Transverse colon (tissue), 4 donors: ENCODE results near the gene ZBED1. TPM values are rescaled to one million over a fixed set of nuclear protein-coding genes. Genes with fewer than 3 reads are reported as not detected.

Source experiments
- DNase-seq: peaks from one replicate; pipeline ENCODE4 v3.0.0-alpha.2; 2019
- H3K27ac ChIP-seq, 4 donors: fragments of 200-600 bp; sonication (generic); 2 replicates each; pipeline ENCODE4 v1.5.1; 2016 to 2018; ENCODE audit warnings: inconsistent platforms in 4 of 4
- H3K27me3 ChIP-seq: fragments of 200-600 bp; sonication (generic); 2 replicates; pipeline ENCODE4 v1.5.1; 2017; ENCODE audit warnings: inconsistent platforms
- H3K36me3 ChIP-seq, 4 donors: fragments of 200-600 bp; sonication (generic); 2 replicates each; pipeline ENCODE4 v1.5.1; 2017 to 2019; ENCODE audit warnings: inconsistent platforms in 4 of 4
- H3K4me1 ChIP-seq, 4 donors: fragments of 200-600 bp; sonication (generic); 2 replicates each; pipeline ENCODE4 v1.5.1; 2017 to 2020; ENCODE audit warnings: inconsistent platforms in 4 of 4
- H3K4me3 ChIP-seq, 4 donors: fragments of 200-600 bp; sonication (generic); 1 replicate in 1 of 4; 2 replicates in 3 of 4; pipeline versions ENCODE4 v1.5.1 to v1.6.1; 2017 to 2019; ENCODE audit warnings: inconsistent platforms in 4 of 4
- H3K9me3 ChIP-seq, 2 donors: fragments of 200-600 bp; sonication (generic); 2 replicates each; pipeline ENCODE4 v1.5.1; 2017 to 2019; ENCODE audit warnings: inconsistent platforms in 2 of 2
- CTCF ChIP-seq, 5 experiments: fragments of 200-600 bp in 3 of 5; fragments of 450-650 bp in 2 of 5; sonication (generic) in 3 of 5; IDR thresholded peaks; 1 replicate in 2 of 5; 2 replicates in 3 of 5; pipeline ENCODE4 v1.5.1; 2016 to 2017; ENCODE audit warnings: antibody characterized with exemption in 5 of 5, inconsistent platforms in 3 of 5, mild to moderate bottlenecking in 2 of 5, moderate library complexity in 1 of 5
- EP300 ChIP-seq: sonication (generic); formaldehyde crosslinking; IDR thresholded peaks from one replicate; pipeline ENCODE4 v1.6.1; 2017; ENCODE audit warnings: antibody characterized with exemption, low read depth
- POLR2A ChIP-seq: fragments of 450-650 bp; IDR thresholded peaks from one replicate; pipeline ENCODE4 v1.6.1; 2016; ENCODE audit warnings: antibody characterized with exemption, mild to moderate bottlenecking, moderate library complexity
- POLR2AphosphoS5 ChIP-seq, 3 donors: sonication (generic); formaldehyde crosslinking; IDR thresholded peaks; one replicate each; pipeline ENCODE4 v1.6.1; 2016; ENCODE audit warnings: antibody characterized with exemption in 3 of 3
- WGBS, 2 donors: methylation state at CpG; one replicate each; pipeline ENCODE4 v1.1.5; 2018; ENCODE audit warnings: low coverage in 1 of 2; 5-methylcytosine and 5-hydroxymethylcytosine counted together
- in situ Hi-C, 4 donors: fragments of 200-750 bp; cut with MboI; loops; one replicate each; pipeline versions ENCODE4 v1.15.0 to v1.15.1; 2017; ENCODE audit warnings: low sequenced_read_pairs in 3 of 4, low pct_ligation_motif_present in 1 of 4, low pct_unique_long_range_greater_than_20kb in 1 of 4
- intact Hi-C: fragments of 100-400 bp; cut with DNase I; formaldehyde crosslinking; loops from one replicate; pipeline ENCODE4 v1.15.1; 2023; ENCODE audit warnings: low total_unique reads
- total RNA-seq, 4 donors: library from RNA; depleted of rRNA; stranded (reverse); fragments of >200 nt; gene quantifications; one replicate each; pipeline ENCODE4 v1.1.0, GENCODE V29; 2016

ZBED1 gene
- total RNA-seq, 4 donors from 2014 or later, result 44.0 to 94.3 (median 67.1) TPM

DNA sequence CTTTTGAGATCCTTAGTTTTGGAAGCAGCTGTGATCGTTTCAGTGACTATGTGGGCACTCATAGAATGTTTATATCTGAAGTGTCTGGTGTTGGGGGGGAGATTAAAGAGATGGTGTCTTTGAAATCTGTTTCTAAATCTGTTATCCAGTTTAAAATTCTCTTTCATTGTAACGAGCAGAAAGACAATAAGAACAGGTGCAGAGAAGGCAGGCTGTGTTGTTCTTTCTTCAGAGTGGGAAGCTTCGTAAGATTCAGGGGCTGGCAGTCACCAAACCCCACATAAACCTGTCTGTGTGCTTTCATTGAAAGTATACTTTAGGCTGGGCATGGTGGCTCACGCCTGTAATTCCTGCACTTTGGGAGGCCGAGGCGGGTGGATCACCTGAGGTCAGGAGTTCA is 16.3 kb upstream of the ZBED1 start:
- H3K27ac ChIP-seq, result no peak overlapping the region

GRCh38 chrX:2516623-2517022 is 15.8 kb upstream of the ZBED1 start:
- Histone ChIP-seq H3K27ac (no peak overlapping the region), H3K4me1 (no peaks in the 10 kb centered on the region), H3K9me3 (no peaks in the 10 kb centered on the region), H3K27me3 (no peaks in the 10 kb centered on the region), H3K36me3 (no peaks in the 10 kb centered on the region), H3K4me3 (no peak overlapping the region)
- TF ChIP-seq CTCF (IDR thresholded peaks at IDR 0.05) (no peak), EP300 (no peak), POLR2AphosphoS5 (IDR thresholded peaks at IDR 0.05) (no peak), POLR2A (no peak)
- in situ Hi-C loops (no loop called here), intact Hi-C loops (no loop called here)
- no peak for DNase-seq
- WGBS, 2 donors, result 74 to 88% methylated on average over 2 to 5 of the region's 5 CpGs

More for the DNA sequence above, 16.3 kb upstream of the ZBED1 start:
- no peaks in the 10 kb centered on the region for H3K9me3 ChIP-seq
- in situ Hi-C loops (no loop called here), intact Hi-C loops (no loop called here)
- H3K4me3 ChIP-seq, result no peak overlapping the region
- H3K4me1 ChIP-seq, result no peaks in the 10 kb centered on the region
- DNase-seq, result no peak
- no peaks in the 10 kb centered on the region for H3K27me3 ChIP-seq
- WGBS, 2 donors, result 61 to 62% methylated on average over 2 to 6 of the region's 6 CpGs
- TF ChIP-seq EP300 (no peak), POLR2A (no peak), CTCF (IDR thresholded peaks at IDR 0.05) (no peak), POLR2AphosphoS5 (IDR thresholded peaks at IDR 0.05) (no peak)
- H3K36me3 ChIP-seq, result no peaks in the 10 kb centered on the region

- H3K27me3 ChIP-seq, result no peaks in the 10 kb centered on the region
- no peaks in the 10 kb centered on the region for H3K9me3 ChIP-seq
- intact Hi-C loops, result no loop called here
- no peaks in the 10 kb centered on the region for H3K4me1 ChIP-seq
- in situ Hi-C loops, result no loop called here
- H3K27ac ChIP-seq, result no peak overlapping the region
- no peaks in the 10 kb centered on the region for H3K36me3 ChIP-seq
- DNase-seq, result no peak
- WGBS, 2 donors, result 56% methylated on average over 5 of the region's 5 CpGs; no CpG with 5 or more reads in 1 of the 2 donors
- TF ChIP-seq CTCF (IDR thresholded peaks at IDR 0.05), result no peak
- no peak for TF ChIP-seq POLR2AphosphoS5 (IDR thresholded peaks at IDR 0.05)
- no peak for TF ChIP-seq EP300
- TF ChIP-seq POLR2A, result no peak
- no peak overlapping the region for H3K4me3 ChIP-seq
Observed at GRCh38 chrX:2514131-2514530, 13.4 kb upstream of the ZBED1 start.

GRCh38 chrX:2513121-2513664 is 12.4 kb upstream of the ZBED1 start:
- in situ Hi-C loops (no loop called here), intact Hi-C loops (no loop called here)
- no peak for DNase-seq
- TF ChIP-seq POLR2A (no peak), POLR2AphosphoS5 (IDR thresholded peaks at IDR 0.05) (no peak), CTCF (IDR thresholded peaks at IDR 0.05) (no peak)
- 74 to 83% methylated on average over 4 to 6 of the region's 6 CpGs for WGBS, 2 donors
- no peaks in the 10 kb centered on the region for H3K9me3 ChIP-seq
- H3K36me3 ChIP-seq, result no peaks in the 10 kb centered on the region
- no peak overlapping the region for H3K4me3 ChIP-seq
- H3K4me1 ChIP-seq, result peaks cover 0 to 4% (median 3%) of the 10 kb centered on the region in 4 donors
- H3K27me3 ChIP-seq, result no peaks in the 10 kb centered on the region
- no peak overlapping the region for H3K27ac ChIP-seq
